WTC11 (cell line): ENCODE data around the gene APCDD1. TPM values are rescaled to one million over a fixed set of nuclear protein-coding genes. Genes with fewer than 3 reads are reported as not detected.

Experiments
- ATAC-seq: fragments of 200-7000 bp; cut with Tn5 transposase; 2 replicates; pipeline ENCODE4 v1.10.0; 2021; ENCODE audit warnings: mild to moderate bottlenecking, moderate library complexity
- CTCF ChIA-PET: fragments of 300-600 bp; sonication (Branson Sonifier 250); formaldehyde crosslinking; loops from one replicate; lab custom pipeline; 2021; ENCODE audit warnings: antibody characterized with exemption; lab: Charles Lee
- POLR2A ChIA-PET: fragments of 350-600 bp; sonication (Branson Sonifier 250); formaldehyde crosslinking; loops from one replicate; lab custom pipeline; 2021; ENCODE audit warnings: antibody characterized with exemption; lab: Charles Lee
- DNase-seq: peaks from one replicate; pipeline ENCODE4 v3.0.0; 2021; ENCODE audit warnings: low spot score
- H3K27ac Mint-ChIP-seq: 2 replicates; pipeline ENCODE4 v1.8.0; 2021; ENCODE audit warnings: mixed read lengths
- H3K27me3 Mint-ChIP-seq: 2 replicates; pipeline ENCODE4 v1.8.0; 2021; ENCODE audit warnings: low read depth, mild to moderate bottlenecking, moderate library complexity, mixed read lengths
- H3K36me3 Mint-ChIP-seq: 2 replicates; pipeline ENCODE4 v1.8.0; 2021; ENCODE audit warnings: mixed read lengths
- H3K4me1 Mint-ChIP-seq: 2 replicates; pipeline ENCODE4 v1.8.0; 2022; ENCODE audit warnings: mixed read lengths
- H3K4me3 Mint-ChIP-seq: 2 replicates; pipeline ENCODE4 v1.8.0; 2021; ENCODE audit warnings: mild to moderate bottlenecking, moderate library complexity, mixed read lengths
- H3K9me3 Mint-ChIP-seq: 2 replicates; pipeline ENCODE4 v1.8.0; 2021; ENCODE audit warnings: mixed read lengths
- ARID4B ChIP-seq: sonication (generic); formaldehyde crosslinking; IDR thresholded peaks from 2 replicates; pipeline ENCODE4 v1.8.0; 2023; ENCODE audit warnings: missing genetic modification reagents, mild to moderate bottlenecking, borderline replicate concordance
- ATF1 ChIP-seq: sonication (generic); formaldehyde crosslinking; IDR thresholded peaks from 2 replicates; pipeline ENCODE4 v1.8.1; 2023; ENCODE audit warnings: mild to moderate bottlenecking, moderate library complexity, missing genetic modification reagents
- ATF3 ChIP-seq: sonication (generic); formaldehyde crosslinking; conservative IDR thresholded peaks from 2 replicates; pipeline ENCODE4 v1.8.1; 2022; ENCODE audit warnings: mild to moderate bottlenecking, missing genetic modification reagents
- CBFB ChIP-seq: sonication (generic); formaldehyde crosslinking; IDR thresholded peaks from 2 replicates; pipeline ENCODE4 v1.8.1; 2022; ENCODE audit warnings: mild to moderate bottlenecking, low read depth, missing genetic modification reagents
- CDX4 ChIP-seq: fragments of 250-450 bp; sonication (Bioruptor Pico); IDR thresholded peaks from 2 replicates; pipeline ENCODE4 v1.9.0; 2021; ENCODE audit warnings: moderate library complexity, mild to moderate bottlenecking, inconsistent platforms, borderline replicate concordance
- CTCF ChIP-seq: fragments of 200-600 bp; IDR thresholded peaks from 2 replicates; pipeline ENCODE4 v1.8.0; 2022; ENCODE audit warnings: antibody characterized with exemption
- GRHL2 ChIP-seq: fragments of 250-450 bp; sonication (Bioruptor Pico); IDR thresholded peaks from 2 replicates; pipeline ENCODE4 v1.8.0; 2022; ENCODE audit warnings: mild to moderate bottlenecking, moderate library complexity; ENCODE audit not compliant: insufficient replicate concordance, severe bottlenecking
- KAT7 ChIP-seq: sonication (generic); formaldehyde crosslinking; IDR thresholded peaks from 2 replicates; pipeline ENCODE4 v1.8.1; 2023; ENCODE audit warnings: missing genetic modification reagents, mild to moderate bottlenecking, borderline replicate concordance
- NFATC4 ChIP-seq: fragments of 250-450 bp; sonication (Bioruptor Pico); IDR thresholded peaks from 2 replicates; pipeline ENCODE4 v1.9.0; 2021; ENCODE audit warnings: mild to moderate bottlenecking
- NFE2L1 ChIP-seq: sonication (generic); formaldehyde crosslinking; IDR thresholded peaks from 2 replicates; pipeline ENCODE4 v1.8.1; 2023; ENCODE audit warnings: missing genetic modification reagents
- NR1H2 ChIP-seq: sonication (generic); formaldehyde crosslinking; IDR thresholded peaks from 2 replicates; pipeline ENCODE4 v1.9.0; 2021; ENCODE audit warnings: mild to moderate bottlenecking, moderate library complexity, missing genetic modification reagents
- PRRX2 ChIP-seq: fragments of 250-450 bp; sonication (Bioruptor Pico); IDR thresholded peaks from 2 replicates; pipeline ENCODE4 v1.8.0; 2021; ENCODE audit warnings: mild to moderate bottlenecking
- RELA ChIP-seq: sonication (generic); formaldehyde crosslinking; IDR thresholded peaks from 2 replicates; pipeline ENCODE4 v1.8.1; 2022; ENCODE audit warnings: missing genetic modification reagents, mild to moderate bottlenecking, borderline replicate concordance
- TCF7 ChIP-seq: sonication (generic); formaldehyde crosslinking; IDR thresholded peaks from 2 replicates; pipeline ENCODE4 v1.8.0; 2022; ENCODE audit warnings: mild to moderate bottlenecking, low read depth, missing genetic modification reagents, moderate library complexity
- ZBTB21 ChIP-seq: sonication (generic); formaldehyde crosslinking; IDR thresholded peaks from 2 replicates; pipeline ENCODE4 v1.8.1; 2023; ENCODE audit warnings: mild to moderate bottlenecking, missing genetic modification reagents, borderline replicate concordance
- ZNF121 ChIP-seq: sonication (generic); formaldehyde crosslinking; IDR thresholded peaks from 2 replicates; pipeline ENCODE4 v1.8.0; 2023; ENCODE audit warnings: missing genetic modification reagents
- ZNF219 ChIP-seq: sonication (generic); formaldehyde crosslinking; IDR thresholded peaks from 2 replicates; pipeline ENCODE4 v1.8.0; 2023; ENCODE audit warnings: missing genetic modification reagents, mild to moderate bottlenecking, borderline replicate concordance
- ZNF263 ChIP-seq: sonication (generic); formaldehyde crosslinking; IDR thresholded peaks from 2 replicates; pipeline ENCODE4 v1.8.1; 2022; ENCODE audit warnings: low read depth, mild to moderate bottlenecking, moderate library complexity, missing genetic modification reagents
- ZNF317 ChIP-seq: sonication (generic); formaldehyde crosslinking; IDR thresholded peaks from 2 replicates; pipeline ENCODE4 v1.8.1; 2023; ENCODE audit warnings: low read depth, mild to moderate bottlenecking, moderate library complexity, missing genetic modification reagents, borderline replicate concordance
- ZNF396 ChIP-seq: fragments of 250-450 bp; sonication (Bioruptor Pico); IDR thresholded peaks from 2 replicates; pipeline ENCODE4 v1.8.0; 2021; ENCODE audit warnings: mild to moderate bottlenecking, moderate library complexity, borderline replicate concordance
- ZNF671 ChIP-seq: fragments of 250-450 bp; sonication (Bioruptor Pico); IDR thresholded peaks from 2 replicates; pipeline ENCODE4 v1.8.0; 2021; ENCODE audit warnings: mild to moderate bottlenecking
- total RNA-seq: library from RNA; stranded (reverse); gene quantifications from 3 replicates; pipeline ENCODE4 v1.2.3, GENCODE V29; 2021
- TF ChIP-seq, protein P1 (sequence below): sonication (generic); formaldehyde crosslinking; IDR thresholded peaks from 2 replicates; pipeline ENCODE4 v1.8.0; 2022; ENCODE audit warnings: mild to moderate bottlenecking, missing genetic modification reagents
- TF ChIP-seq, protein P2 (sequence below): sonication (generic); formaldehyde crosslinking; IDR thresholded peaks from 2 replicates; pipeline ENCODE4 v1.8.0; 2023; ENCODE audit warnings: missing genetic modification reagents
- TF ChIP-seq, protein P3 (sequence below): fragments of 250-450 bp; sonication (Bioruptor Pico); IDR thresholded peaks from 2 replicates; pipeline ENCODE4 v1.9.0; 2021; ENCODE audit warnings: mild to moderate bottlenecking

Gene APCDD1
- total RNA-seq, 1 experiment from 2014 or later = 7.1 TPM

DNA sequence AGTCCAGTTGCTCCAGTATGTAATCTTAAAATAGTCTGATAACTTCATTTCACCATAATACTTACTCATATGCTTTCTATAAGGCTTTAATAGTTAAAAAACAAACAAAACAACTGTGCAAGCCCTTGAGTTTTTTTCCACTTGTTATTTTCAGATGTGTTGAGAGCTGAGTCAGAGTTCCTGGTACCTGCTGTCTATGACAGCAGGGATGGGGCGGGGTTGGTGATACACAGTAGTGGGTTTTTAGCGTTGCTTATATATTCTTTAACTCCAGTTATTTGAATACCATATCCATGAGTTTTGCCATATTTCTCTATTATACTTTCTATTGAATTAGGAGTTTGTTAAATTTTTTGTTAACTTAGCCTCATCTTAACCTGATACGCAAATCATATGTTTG lies 76.4 kb downstream of the APCDD1 start:
- ATAC-seq (no peak), DNase-seq (no peak)
- Mint-ChIP-seq H3K9me3 (no peaks in the 10 kb centered on the region), H3K4me3 (no peak overlapping the region), H3K27ac (no peak overlapping the region), H3K36me3 (peaks cover 3% of the 10 kb centered on the region; the same call in 1 of the 2 replicates), H3K27me3 (no peaks in the 10 kb centered on the region), H3K4me1 (peaks cover 15% of the 10 kb centered on the region)
- TF ChIP-seq ZNF396 (CRISPR knock-in tag) (no peak), ZNF317 (CRISPR knock-in tag) (no peak), ARID4B (no peak), RELA (CRISPR knock-in tag) (no peak), ZBTB21 (CRISPR knock-in tag) (no peak), PRRX2 (no peak), ZNF121 (CRISPR knock-in tag) (no peak), KAT7 (CRISPR knock-in tag) (no peak), GRHL2 (no peak)
- TF ChIP-seq, protein P1, sequence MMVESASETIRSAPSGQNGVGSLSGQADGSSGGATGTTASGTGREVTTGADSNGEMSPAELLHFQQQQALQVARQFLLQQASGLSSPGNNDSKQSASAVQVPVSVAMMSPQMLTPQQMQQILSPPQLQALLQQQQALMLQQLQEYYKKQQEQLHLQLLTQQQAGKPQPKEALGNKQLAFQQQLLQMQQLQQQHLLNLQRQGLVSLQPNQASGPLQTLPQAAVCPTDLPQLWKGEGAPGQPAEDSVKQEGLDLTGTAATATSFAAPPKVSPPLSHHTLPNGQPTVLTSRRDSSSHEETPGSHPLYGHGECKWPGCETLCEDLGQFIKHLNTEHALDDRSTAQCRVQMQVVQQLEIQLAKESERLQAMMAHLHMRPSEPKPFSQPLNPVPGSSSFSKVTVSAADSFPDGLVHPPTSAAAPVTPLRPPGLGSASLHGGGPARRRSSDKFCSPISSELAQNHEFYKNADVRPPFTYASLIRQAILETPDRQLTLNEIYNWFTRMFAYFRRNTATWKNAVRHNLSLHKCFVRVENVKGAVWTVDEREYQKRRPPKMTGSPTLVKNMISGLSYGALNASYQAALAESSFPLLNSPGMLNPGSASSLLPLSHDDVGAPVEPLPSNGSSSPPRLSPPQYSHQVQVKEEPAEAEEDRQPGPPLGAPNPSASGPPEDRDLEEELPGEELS (CRISPR knock-in tag) = no peak
- ChIA-PET CTCF (no interaction called here), POLR2A (no interaction called here)

- Mint-ChIP-seq H3K27ac (no peak overlapping the region), H3K27me3 (no peaks in the 10 kb centered on the region), H3K9me3 (no peaks in the 10 kb centered on the region), H3K4me3 (no peak overlapping the region), H3K36me3 (peaks cover 6% of the 10 kb centered on the region; the same call in 1 of the 2 replicates), H3K4me1 (peaks cover 7% of the 10 kb centered on the region)
- ChIA-PET POLR2A (no interaction called here), CTCF (no interaction called here)
- ATAC-seq (no peak), DNase-seq (no peak)
- TF ChIP-seq NFATC4 (no peak), TCF7 (CRISPR knock-in tag) (no peak), ZNF671 (CRISPR knock-in tag) (no peak), ZNF263 (CRISPR knock-in tag) (no peak), CDX4 (CRISPR knock-in tag) (no peak), NR1H2 (no peak), CTCF (no peak), ATF3 (CRISPR knock-in tag) (no peak), ZNF219 (CRISPR knock-in tag) (no peak), NFE2L1 (no peak), ATF1 (CRISPR knock-in tag) (no peak), PRRX2 (no peak), CBFB (CRISPR knock-in tag) (no peak)
- TF ChIP-seq, protein P2, sequence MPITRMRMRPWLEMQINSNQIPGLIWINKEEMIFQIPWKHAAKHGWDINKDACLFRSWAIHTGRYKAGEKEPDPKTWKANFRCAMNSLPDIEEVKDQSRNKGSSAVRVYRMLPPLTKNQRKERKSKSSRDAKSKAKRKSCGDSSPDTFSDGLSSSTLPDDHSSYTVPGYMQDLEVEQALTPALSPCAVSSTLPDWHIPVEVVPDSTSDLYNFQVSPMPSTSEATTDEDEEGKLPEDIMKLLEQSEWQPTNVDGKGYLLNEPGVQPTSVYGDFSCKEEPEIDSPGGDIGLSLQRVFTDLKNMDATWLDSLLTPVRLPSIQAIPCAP (CRISPR knock-in tag) = no peak
- TF ChIP-seq, protein P3, sequence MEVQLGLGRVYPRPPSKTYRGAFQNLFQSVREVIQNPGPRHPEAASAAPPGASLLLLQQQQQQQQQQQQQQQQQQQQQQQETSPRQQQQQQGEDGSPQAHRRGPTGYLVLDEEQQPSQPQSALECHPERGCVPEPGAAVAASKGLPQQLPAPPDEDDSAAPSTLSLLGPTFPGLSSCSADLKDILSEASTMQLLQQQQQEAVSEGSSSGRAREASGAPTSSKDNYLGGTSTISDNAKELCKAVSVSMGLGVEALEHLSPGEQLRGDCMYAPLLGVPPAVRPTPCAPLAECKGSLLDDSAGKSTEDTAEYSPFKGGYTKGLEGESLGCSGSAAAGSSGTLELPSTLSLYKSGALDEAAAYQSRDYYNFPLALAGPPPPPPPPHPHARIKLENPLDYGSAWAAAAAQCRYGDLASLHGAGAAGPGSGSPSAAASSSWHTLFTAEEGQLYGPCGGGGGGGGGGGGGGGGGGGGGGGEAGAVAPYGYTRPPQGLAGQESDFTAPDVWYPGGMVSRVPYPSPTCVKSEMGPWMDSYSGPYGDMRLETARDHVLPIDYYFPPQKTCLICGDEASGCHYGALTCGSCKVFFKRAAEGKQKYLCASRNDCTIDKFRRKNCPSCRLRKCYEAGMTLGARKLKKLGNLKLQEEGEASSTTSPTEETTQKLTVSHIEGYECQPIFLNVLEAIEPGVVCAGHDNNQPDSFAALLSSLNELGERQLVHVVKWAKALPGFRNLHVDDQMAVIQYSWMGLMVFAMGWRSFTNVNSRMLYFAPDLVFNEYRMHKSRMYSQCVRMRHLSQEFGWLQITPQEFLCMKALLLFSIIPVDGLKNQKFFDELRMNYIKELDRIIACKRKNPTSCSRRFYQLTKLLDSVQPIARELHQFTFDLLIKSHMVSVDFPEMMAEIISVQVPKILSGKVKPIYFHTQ (CRISPR knock-in tag) = no peak
Measured at GRCh38 chr18:10533111-10533510, 78.7 kb downstream of the APCDD1 start.
